OCI-LY3 (cell line): Measurements from ENCODE around the gene PPARGC1A.

Source experiments
- H2AFZ ChIP-seq: fragments of 200-600, 300-600 bp; shearing (Covaris generic); 2 replicates; pipeline ENCODE4 v1.6.0; 2014; ENCODE audit warnings: antibody characterized with exemption, low read depth, low read length
- H3K27ac ChIP-seq: fragments of 200-600, 300-600 bp; sonication (generic); 2 replicates; pipeline ENCODE4 v1.5.1; 2014; ENCODE audit warnings: mild to moderate bottlenecking, low read length, moderate library complexity, mixed read lengths
- H3K27me3 ChIP-seq: fragments of 200-600, 300-600 bp; sonication (generic); 2 replicates; pipeline ENCODE4 v1.6.1; 2014; ENCODE audit warnings: low read depth, low read length, mixed read lengths
- H3K36me3 ChIP-seq: fragments of 200-600, 300-600 bp; sonication (generic); replicated peaks from 2 replicates; pipeline ENCODE3; 2014; ENCODE audit warnings: low read depth, low read length, mixed read lengths
- H3K4me1 ChIP-seq: fragments of 300-600, 200-600 bp; sonication (generic); 2 replicates; pipeline ENCODE4 v1.6.1; 2014; ENCODE audit warnings: low read length, mixed read lengths
- H3K4me2 ChIP-seq: fragments of 200-600, 300-600 bp; sonication (generic); 2 replicates; pipeline ENCODE4 v1.6.1; 2014; ENCODE audit warnings: low read length, mixed read lengths
- H3K4me3 ChIP-seq: fragments of 300-600, 200-600 bp; sonication (generic); 2 replicates; pipeline ENCODE4 v1.5.1; 2014; ENCODE audit warnings: antibody characterized with exemption, mild to moderate bottlenecking, low read length, moderate library complexity
- H3K79me2 ChIP-seq: fragments of 300-600, 200-600 bp; shearing (Covaris generic); 2 replicates; pipeline ENCODE4 v1.6.1; 2014; ENCODE audit warnings: mild to moderate bottlenecking, low read length, mixed read lengths
- H3K9ac ChIP-seq: fragments of 300-600, 200-600 bp; shearing (Covaris generic); 2 replicates; pipeline ENCODE4 v1.6.0; 2014; ENCODE audit warnings: mild to moderate bottlenecking, low read length, moderate library complexity
- H3K9me3 ChIP-seq: fragments of 200-600, 300-600 bp; shearing (Covaris generic); 2 replicates; pipeline ENCODE4 v1.6.1; 2014; ENCODE audit warnings: low read length, mixed read lengths; ENCODE audit not compliant: insufficient read depth
- H4K20me1 ChIP-seq: fragments of 200-600, 300-600 bp; sonication (generic); 2 replicates; pipeline ENCODE4 v1.6.1; 2016; ENCODE audit warnings: low read length, mixed read lengths; ENCODE audit not compliant: insufficient read depth
- CTCF ChIP-seq: fragments of 200-600, 300-600 bp; sonication (generic); IDR thresholded peaks from 2 replicates; pipeline ENCODE4 v1.5.1; 2014; ENCODE audit warnings: antibody characterized with exemption, low read length, low read depth
- EZH2phosphoT487 ChIP-seq: fragments of 200-600 bp; shearing (Covaris generic); IDR thresholded peaks from 2 replicates; pipeline ENCODE4 v1.6.1; 2018; ENCODE audit warnings: antibody characterized with exemption, mixed run types, low read depth

The PPARGC1A gene

GRCh38 chr4:23788027-23788426 lies 101.8 kb downstream of the PPARGC1A start:
- no peaks in the 10 kb centered on the region for H3K4me1 ChIP-seq
- H4K20me1 ChIP-seq, result no peaks in the 10 kb centered on the region
- H3K36me3 ChIP-seq, result no peaks in the 10 kb centered on the region
- no peak overlapping the region for H3K4me3 ChIP-seq
- no peak overlapping the region for H3K9ac ChIP-seq
- no peaks in the 10 kb centered on the region for H3K79me2 ChIP-seq
- no peaks in the 10 kb centered on the region for H3K9me3 ChIP-seq
- H3K4me2 ChIP-seq, result no peak overlapping the region
- no peak overlapping the region for H3K27ac ChIP-seq
- H2AFZ ChIP-seq, result no peak overlapping the region
- TF ChIP-seq CTCF (no peak), EZH2phosphoT487 (no peak)
- H3K27me3 ChIP-seq, result no peaks in the 10 kb centered on the region

GRCh38 chr4:23782778-23783437 lies 106.9 kb downstream of the PPARGC1A start:
- no peaks in the 10 kb centered on the region for H3K9me3 ChIP-seq
- H4K20me1 ChIP-seq, result no peaks in the 10 kb centered on the region
- H3K36me3 ChIP-seq, result no peaks in the 10 kb centered on the region
- no peak overlapping the region for H3K4me3 ChIP-seq
- H3K27me3 ChIP-seq, result no peaks in the 10 kb centered on the region
- no peak overlapping the region for H2AFZ ChIP-seq
- TF ChIP-seq CTCF, result no peak
- TF ChIP-seq EZH2phosphoT487, result no peak
- H3K4me2 ChIP-seq, result no peak overlapping the region
- no peak overlapping the region for H3K9ac ChIP-seq
- no peak overlapping the region for H3K27ac ChIP-seq
- no peaks in the 10 kb centered on the region for H3K79me2 ChIP-seq
- no peaks in the 10 kb centered on the region for H3K4me1 ChIP-seq

GRCh38 chr4:23779839-23780238 lies 110.0 kb downstream of the PPARGC1A start:
- H3K9ac ChIP-seq, result no peak overlapping the region
- H3K4me1 ChIP-seq, result peaks cover 10% of the 10 kb centered on the region
- TF ChIP-seq EZH2phosphoT487, result no peak
- TF ChIP-seq CTCF, result no peak
- H3K4me2 ChIP-seq, result no peak overlapping the region
- H2AFZ ChIP-seq, result no peak overlapping the region
- no peaks in the 10 kb centered on the region for H3K27me3 ChIP-seq
- no peaks in the 10 kb centered on the region for H4K20me1 ChIP-seq
- H3K9me3 ChIP-seq, result no peaks in the 10 kb centered on the region
- no peaks in the 10 kb centered on the region for H3K79me2 ChIP-seq
- H3K27ac ChIP-seq, result no peak overlapping the region
- no peaks in the 10 kb centered on the region for H3K36me3 ChIP-seq
- no peak overlapping the region for H3K4me3 ChIP-seq

GRCh38 chr4:23779422-23779821 lies 110.4 kb downstream of the PPARGC1A start:
- TF ChIP-seq EZH2phosphoT487 (no peak), CTCF (no peak)
- H4K20me1 ChIP-seq, result no peaks in the 10 kb centered on the region
- peaks cover 14% of the 10 kb centered on the region for H3K4me1 ChIP-seq
- no peaks in the 10 kb centered on the region for H3K27me3 ChIP-seq
- no peaks in the 10 kb centered on the region for H3K79me2 ChIP-seq
- H3K9ac ChIP-seq, result no peak overlapping the region
- H3K36me3 ChIP-seq, result no peaks in the 10 kb centered on the region
- no peak overlapping the region for H3K4me2 ChIP-seq
- H3K27ac ChIP-seq, result no peak overlapping the region
- H2AFZ ChIP-seq, result no peak overlapping the region
- no peaks in the 10 kb centered on the region for H3K9me3 ChIP-seq
- no peak overlapping the region for H3K4me3 ChIP-seq
